DND-41 (cell line): ENCODE results near the gene PRIM2.

Source experiments
- CTCF ChIP-seq: IDR thresholded peaks from 2 replicates; pipeline ENCODE4 v1.5.1; 2012; ENCODE audit warnings: borderline replicate concordance, low read length, moderate library complexity, mild to moderate bottlenecking; ENCODE audit not compliant: poor library complexity, severe bottlenecking; ENCODE audit errors: extremely low read depth
- EZH2 ChIP-seq: IDR thresholded peaks from 3 replicates; pipeline ENCODE4 v1.6.1; 2012; ENCODE audit warnings: borderline replicate concordance, low read depth, mild to moderate bottlenecking, moderate library complexity, low read length, inconsistent platforms; ENCODE audit not compliant: severe bottlenecking

DNA sequence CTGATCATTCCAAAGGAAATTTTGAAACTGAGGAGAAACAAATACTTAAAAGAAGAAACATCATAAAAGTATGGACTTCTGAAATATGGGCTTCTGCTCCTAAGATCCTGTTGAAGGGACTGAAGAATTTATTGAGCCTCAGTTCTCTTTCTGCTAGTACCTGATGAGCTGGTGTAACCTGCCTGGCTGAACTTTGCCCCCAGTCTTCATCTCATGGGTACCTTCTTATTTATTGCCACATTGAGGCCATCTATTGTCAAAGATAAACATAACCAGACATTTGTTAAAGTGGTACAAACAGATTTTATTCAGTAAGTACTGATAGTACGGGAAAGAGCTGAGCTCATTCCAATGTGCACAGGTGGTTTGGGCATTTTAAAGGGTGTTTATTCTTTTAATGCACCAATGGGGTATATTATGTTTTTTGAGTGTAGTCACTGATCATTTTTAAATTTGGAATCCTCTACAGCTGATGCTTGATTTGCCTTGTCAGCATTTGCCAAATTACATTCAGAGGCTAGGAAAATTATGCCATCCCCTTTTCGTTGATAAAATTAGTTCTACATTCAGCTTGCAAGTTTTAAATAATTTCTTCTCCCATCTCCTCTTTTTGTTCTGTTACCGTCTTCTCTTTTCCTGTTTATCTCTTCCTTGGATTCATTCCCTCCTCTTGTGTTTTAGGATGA is 118.2 kb downstream of the PRIM2 start:
- TF ChIP-seq EZH2 (no peak), CTCF (no peak)
